Tibial nerve (tissue), 3 donors: ENCODE measurements around the gene M1AP.
"Not testable (repeated sequence)": the region's sequence is repeated elsewhere in the genome, so short reads cannot be mapped to it uniquely, and the experiment has no call there.

Experiments
- POLR2A ChIP-seq, 2 donors: fragments of 450-650 bp; IDR thresholded peaks; one replicate each; pipeline ENCODE4 v1.6.1; 2017; ENCODE audit warnings: antibody characterized with exemption in 2 of 2, mild to moderate bottlenecking in 2 of 2, moderate library complexity in 2 of 2
- TF ChIP-seq, protein P1 (sequence below), 5 experiments: fragments of 200-600 bp in 3 of 5; fragments of 450-650 bp in 2 of 5; sonication (generic) in 3 of 5; IDR thresholded peaks; one replicate each; pipeline ENCODE4 v1.5.1; 2016 to 2019; ENCODE audit warnings: antibody characterized with exemption in 5 of 5, mild to moderate bottlenecking in 3 of 5, moderate library complexity in 2 of 5

- TF ChIP-seq, protein P1, sequence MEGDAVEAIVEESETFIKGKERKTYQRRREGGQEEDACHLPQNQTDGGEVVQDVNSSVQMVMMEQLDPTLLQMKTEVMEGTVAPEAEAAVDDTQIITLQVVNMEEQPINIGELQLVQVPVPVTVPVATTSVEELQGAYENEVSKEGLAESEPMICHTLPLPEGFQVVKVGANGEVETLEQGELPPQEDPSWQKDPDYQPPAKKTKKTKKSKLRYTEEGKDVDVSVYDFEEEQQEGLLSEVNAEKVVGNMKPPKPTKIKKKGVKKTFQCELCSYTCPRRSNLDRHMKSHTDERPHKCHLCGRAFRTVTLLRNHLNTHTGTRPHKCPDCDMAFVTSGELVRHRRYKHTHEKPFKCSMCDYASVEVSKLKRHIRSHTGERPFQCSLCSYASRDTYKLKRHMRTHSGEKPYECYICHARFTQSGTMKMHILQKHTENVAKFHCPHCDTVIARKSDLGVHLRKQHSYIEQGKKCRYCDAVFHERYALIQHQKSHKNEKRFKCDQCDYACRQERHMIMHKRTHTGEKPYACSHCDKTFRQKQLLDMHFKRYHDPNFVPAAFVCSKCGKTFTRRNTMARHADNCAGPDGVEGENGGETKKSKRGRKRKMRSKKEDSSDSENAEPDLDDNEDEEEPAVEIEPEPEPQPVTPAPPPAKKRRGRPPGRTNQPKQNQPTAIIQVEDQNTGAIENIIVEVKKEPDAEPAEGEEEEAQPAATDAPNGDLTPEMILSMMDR (IDR thresholded peaks at IDR 0.05): not testable (repeated sequence)
- not testable (repeated sequence) for TF ChIP-seq POLR2A (IDR thresholded peaks at IDR 0.05)
These were observed 17.7 kb downstream of the M1AP start for GRCh38 chr2:74630454-74630853.
